HepG2 (cell line): ENCODE data around the gene ADGRF1. TPM values are rescaled to one million over a fixed set of nuclear protein-coding genes. Genes with fewer than 3 reads are reported as not detected.

Experiments used
- ATAC-seq: fragments of 200-7000 bp; cut with Tn5 transposase; 3 replicates; pipeline ENCODE4 v1.9.1; 2020; ENCODE audit warnings: mild to moderate bottlenecking, moderate library complexity
- BruUV-seq: library from RNA; stranded (reverse); fragments of 400-500 nt; replicated peaks from 2 replicates; lab custom pipeline; 2021; lab: Mats Ljungman, UMichigan
- CTCF ChIA-PET: fragments of 300-600 bp; formaldehyde crosslinking; extraction: SDS; loops from one replicate; lab custom pipeline; 2021; ENCODE audit warnings: low total read pairs, inconsistent platforms, low intra/inter-chr PET ratio; lab: Yijun Ruan, JAX
- POLR2A ChIA-PET: fragments of 350-600 bp; sonication (Branson Sonifier 250); formaldehyde crosslinking; loops from one replicate; lab custom pipeline; 2020; ENCODE audit warnings: antibody characterized with exemption, inconsistent platforms; lab: Yijun Ruan, JAX
- DNase-seq: peaks from one replicate; pipeline ENCODE4 v3.0.0-alpha.2; 2015; ENCODE audit warnings: low spot score
- FAIRE-seq: peaks from 3 replicates; lab custom pipeline; 2011; peaks lifted over from hg19 to GRCh38; lab: Jason Lieb, UNC
- H2AFZ ChIP-seq: one replicate; pipeline ENCODE4 v1.6.1; 2011; ENCODE audit warnings: low read length, inconsistent platforms
- H3K27ac ChIP-seq: fragments of 300-600 bp; 3 replicates; pipeline ENCODE4 v1.8.0; 2011; ENCODE audit warnings: mixed run types, mild to moderate bottlenecking, mixed read lengths, low read length, inconsistent platforms; ENCODE audit not compliant: insufficient read depth; ENCODE audit errors: extremely low read length
- H3K27me3 ChIP-seq, 2 experiments: fragments of 200-600 bp in 1 of 2; 2 replicates in 1 of 2; 3 replicates in 1 of 2; pipeline versions ENCODE4 v1.6.0 to v1.8.0; 2011; ENCODE audit warnings: low read length in 2 of 2, mild to moderate bottlenecking in 2 of 2, moderate library complexity in 2 of 2, inconsistent platforms in 1 of 2; ENCODE audit not compliant: insufficient read depth in 2 of 2, control insufficient read depth in 1 of 2
- H3K36me3 ChIP-seq, 2 experiments: fragments of 200-600 bp in 1 of 2; replicated peaks in 1 of 2; 2 replicates in 1 of 2; 3 replicates in 1 of 2; pipeline versions ENCODE4 v1.5.1 to v1.8.0; 2011; ENCODE audit warnings: low read length in 2 of 2, inconsistent platforms in 1 of 2; ENCODE audit not compliant: insufficient read depth in 2 of 2, control insufficient read depth in 1 of 2
- H3K4me1 ChIP-seq: 2 replicates; pipeline ENCODE4 v1.5.1; 2012; ENCODE audit warnings: low read length, inconsistent platforms; ENCODE audit not compliant: insufficient read depth
- H3K4me2 ChIP-seq: 2 replicates; pipeline ENCODE4 v1.6.0; 2011; ENCODE audit warnings: low read depth, low read length, inconsistent platforms
- H3K4me3 ChIP-seq, 3 experiments: fragments of 200-600 bp in 1 of 3; sonication (generic), shearing (Covaris generic) in 1 of 3; replicated peaks in 1 of 3; 2 replicates each; pipeline ENCODE4 v1.5.1; 2011 to 2016; ENCODE audit warnings: low read length in 3 of 3, inconsistent platforms in 2 of 3, low read depth in 2 of 3, mild to moderate bottlenecking in 2 of 3, control low read depth in 1 of 3, mixed read lengths in 1 of 3; ENCODE audit not compliant: insufficient read depth in 1 of 3
- H3K79me2 ChIP-seq: one replicate; pipeline ENCODE4 v1.6.1; 2011; ENCODE audit warnings: low read length, inconsistent platforms; ENCODE audit not compliant: insufficient read depth
- H3K9ac ChIP-seq: 2 replicates; pipeline ENCODE4 v1.6.0; 2011; ENCODE audit warnings: mild to moderate bottlenecking, low read depth, low read length, inconsistent platforms; ENCODE audit not compliant: insufficient read depth
- H3K9me3 ChIP-seq: 2 replicates; pipeline ENCODE4 v1.5.1; 2012; ENCODE audit warnings: mild to moderate bottlenecking, low read length
- H4K20me1 ChIP-seq: 2 replicates; pipeline ENCODE4 v1.6.0; 2011; ENCODE audit warnings: inconsistent platforms, mild to moderate bottlenecking, low read length, moderate library complexity; ENCODE audit not compliant: insufficient read depth
- BRCA1 ChIP-seq: sonication (generic); formaldehyde crosslinking; IDR thresholded peaks from 2 replicates; pipeline ENCODE4 v1.4.0; 2020; ENCODE audit warnings: missing genetic modification reagents
- HNRNPK ChIP-seq: fragments of 200-400 bp; formaldehyde crosslinking; IDR thresholded peaks from 2 replicates; pipeline ENCODE4 v1.6.1; 2018; ENCODE audit warnings: low read length, low read depth, moderate library complexity, mild to moderate bottlenecking; ENCODE audit not compliant: poor library complexity, severe bottlenecking
- IRF1 ChIP-seq: sonication (generic); formaldehyde crosslinking; IDR thresholded peaks from 2 replicates; pipeline ENCODE4 v1.4.0; 2020; ENCODE audit warnings: low read depth, mild to moderate bottlenecking, missing genetic modification reagents
- KMT2B ChIP-seq: IDR thresholded peaks from 2 replicates; pipeline ENCODE4 v1.6.1; 2016; ENCODE audit warnings: missing genetic modification reagents, missing compliant biosample characterization
- MEF2D ChIP-seq: sonication (generic); formaldehyde crosslinking; IDR thresholded peaks from 2 replicates; pipeline ENCODE4 v1.5.1; 2020; ENCODE audit warnings: mild to moderate bottlenecking, missing genetic modification reagents
- PCBP2 ChIP-seq: fragments of 200-400 bp; formaldehyde crosslinking; optimal IDR thresholded peaks from 2 replicates; pipeline ENCODE3; 2018; ENCODE audit warnings: low read length, low read depth; ENCODE audit not compliant: poor library complexity, severe bottlenecking
- PHF5A ChIP-seq: IDR thresholded peaks from one replicate; pipeline ENCODE4 v1.6.1; 2018; ENCODE audit warnings: low read depth, missing genetic modification reagents; ENCODE audit not compliant: unreplicated experiment
- ZFAT ChIP-seq: sonication (generic); formaldehyde crosslinking; conservative IDR thresholded peaks from 2 replicates; pipeline ENCODE4 v1.8.1; 2023; ENCODE audit warnings: missing genetic modification reagents, inconsistent platforms
- ZFP91 ChIP-seq: sonication (generic); formaldehyde crosslinking; IDR thresholded peaks from 2 replicates; pipeline ENCODE4 v1.9.0; 2022; ENCODE audit warnings: missing genetic modification reagents, mild to moderate bottlenecking, borderline replicate concordance
- ZNF280D ChIP-seq: sonication (generic); formaldehyde crosslinking; IDR thresholded peaks from 2 replicates; pipeline ENCODE4 v1.5.1; 2020; ENCODE audit warnings: mild to moderate bottlenecking, missing genetic modification reagents
- ZNF564 ChIP-seq: sonication (generic); formaldehyde crosslinking; IDR thresholded peaks from 2 replicates; pipeline ENCODE4 v1.8.1; 2023; ENCODE audit warnings: mild to moderate bottlenecking, missing genetic modification reagents
- ZNF589 ChIP-seq: sonication (generic); formaldehyde crosslinking; conservative IDR thresholded peaks from 2 replicates; pipeline ENCODE4 v1.8.0; 2022; ENCODE audit warnings: mild to moderate bottlenecking, moderate library complexity, missing genetic modification reagents
- whole genome bisulfite sequencing: methylation state at CpG from one replicate; pipeline ENCODE4 v1.1.6; 2017; ENCODE audit warnings: low lambda C conversion rate; 5-methylcytosine and 5-hydroxymethylcytosine counted together
- in situ Hi-C: cut with HindIII; loops from 2 replicates; pipeline ENCODE4 v1.10.0; 2017; ENCODE audit warnings: low pct_unique_long_range_greater_than_20kb; ENCODE audit not compliant: extremely low pct_ligation_motif_present
- intact Hi-C: fragments of 100-400 bp; cut with micrococcal nuclease; formaldehyde crosslinking; loops from one replicate; pipeline ENCODE4 v1.10.0; 2022; ENCODE audit not compliant: unreplicated experiment
- polyA plus RNA-seq, 8 experiments: library from polyadenylated mRNA; depleted of rRNA in 3 of 8; stranded (reverse) in 7 of 8; unstranded in 1 of 8; fragments of >200 nt; fragmentation: Illumina TruSeq in 4 of 8; extraction: Trizol in 4 of 8; gene quantifications; 2 replicates each; pipeline versions ENCODE4 v1.2.1 to v1.2.3, GENCODE V29; 2011 to 2016; ENCODE audit warnings: low read depth in 4 of 8, missing spikeins in 1 of 8, mixed read lengths in 1 of 8; ENCODE audit not compliant: insufficient read depth in 1 of 8
- total RNA-seq, 5 experiments: library from RNA; depleted of rRNA; stranded (reverse); fragments of >200 nt; fragmentation: Illumina TruSeq; extraction: Trizol; gene quantifications; 2 replicates each; pipeline ENCODE4 v1.2.3, GENCODE V29; 2016; ENCODE audit warnings: low read depth in 1 of 5
- TF ChIP-seq, protein P1 (sequence below): sonication (generic); formaldehyde crosslinking; IDR thresholded peaks from 2 replicates; pipeline ENCODE4 v1.4.0; 2020; ENCODE audit warnings: mild to moderate bottlenecking, missing genetic modification reagents
- TF ChIP-seq, protein P2 (sequence below): sonication (generic); formaldehyde crosslinking; IDR thresholded peaks from 2 replicates; pipeline ENCODE4 v1.5.0; 2020; ENCODE audit warnings: mild to moderate bottlenecking, low read depth, missing genetic modification reagents, borderline replicate concordance

Gene ADGRF1
- total and polyA plus RNA-seq, 2 of the 13 experiments (the other 11 are each of a cell fraction or from before 2014, with no cell fraction given), result not detected

DNA sequence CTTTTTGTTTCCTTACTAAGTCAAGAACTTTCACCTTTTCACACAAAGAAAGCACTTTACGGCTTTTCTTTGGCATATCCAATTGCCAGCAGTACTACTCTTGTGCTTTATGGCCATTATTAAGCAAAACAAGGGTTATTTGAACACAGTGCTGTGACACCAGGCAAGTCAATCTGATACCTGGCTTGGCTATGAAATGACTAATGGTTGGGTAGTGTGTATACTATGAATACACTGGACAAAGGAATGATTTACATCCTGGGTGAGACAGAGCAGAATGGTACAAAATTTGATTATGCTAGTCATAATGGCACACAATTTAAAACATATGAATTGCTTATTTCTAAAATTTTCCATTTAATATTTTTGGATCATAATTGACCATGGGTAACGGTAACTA lies 22.1 kb upstream of the ADGRF1 start (continued):
- TF ChIP-seq, protein P1, sequence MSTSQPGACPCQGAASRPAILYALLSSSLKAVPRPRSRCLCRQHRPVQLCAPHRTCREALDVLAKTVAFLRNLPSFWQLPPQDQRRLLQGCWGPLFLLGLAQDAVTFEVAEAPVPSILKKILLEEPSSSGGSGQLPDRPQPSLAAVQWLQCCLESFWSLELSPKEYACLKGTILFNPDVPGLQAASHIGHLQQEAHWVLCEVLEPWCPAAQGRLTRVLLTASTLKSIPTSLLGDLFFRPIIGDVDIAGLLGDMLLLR (CRISPR knock-in tag), result no peak
- TF ChIP-seq, protein P2, sequence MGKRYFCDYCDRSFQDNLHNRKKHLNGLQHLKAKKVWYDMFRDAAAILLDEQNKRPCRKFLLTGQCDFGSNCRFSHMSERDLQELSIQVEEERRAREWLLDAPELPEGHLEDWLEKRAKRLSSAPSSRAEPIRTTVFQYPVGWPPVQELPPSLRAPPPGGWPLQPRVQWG (CRISPR knock-in tag), result no peak
- TF ChIP-seq BRCA1 (CRISPR knock-in tag), result no peak
- no peak for TF ChIP-seq ZNF589 (CRISPR knock-in tag)
- TF ChIP-seq ZNF564 (CRISPR knock-in tag), result no peak
- TF ChIP-seq IRF1 (CRISPR knock-in tag), result no peak
- TF ChIP-seq, all 625 proteins: peak for 0

DNA sequence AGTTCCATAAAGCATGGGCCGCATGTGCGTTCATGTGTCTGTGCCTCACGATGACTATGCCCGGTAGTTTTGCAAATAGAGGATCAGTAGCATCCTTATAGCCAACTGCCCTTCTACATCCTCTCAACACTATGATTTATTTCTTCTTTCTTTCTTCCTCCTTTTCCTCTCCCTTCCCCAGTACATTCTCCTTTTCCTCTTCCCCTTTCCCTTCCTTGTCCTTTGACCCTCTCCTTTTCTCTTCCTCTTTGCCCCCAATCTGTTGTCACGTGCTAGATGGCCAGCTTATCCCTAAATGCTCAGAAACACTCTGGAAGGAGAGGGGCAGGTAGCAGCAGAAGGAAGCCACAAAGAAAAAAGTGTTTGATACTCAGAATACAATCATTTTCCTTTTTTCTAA lies 20.2 kb upstream of the ADGRF1 start:
- no peaks in the 10 kb centered on the region for H3K79me2 ChIP-seq
- BruUV-seq, result no TSS peak
- WGBS, result 78% methylated on average over 5 of the region's 5 CpGs
- no peak for FAIRE-seq
- no peaks in the 10 kb centered on the region for H3K9me3 ChIP-seq
- H3K27ac ChIP-seq, result peak overlapping the region; percentile 62
- in situ Hi-C loops (no loop called here), intact Hi-C loops (no loop called here)
- no peak for ATAC-seq
- H4K20me1 ChIP-seq, result no peaks in the 10 kb centered on the region
- POLR2A ChIA-PET, result interaction anchor here (1.0 to 3.2 kb wide), 6 partner anchors 10 to 415 kb away, joined by 3 to 48 read pairs (median 6); partner anchors contain the start of gene CD2AP
- no peak overlapping the region for H3K9ac ChIP-seq
- no peaks in the 10 kb centered on the region for H3K27me3 ChIP-seq
- no peak for DNase-seq
- H3K4me3 ChIP-seq, result no peak overlapping the region
- peaks cover 27% of the 10 kb centered on the region for H3K4me1 ChIP-seq
- peak overlapping the region; percentile 50 for H3K4me2 ChIP-seq
- CTCF ChIA-PET, result no interaction called here
- H2AFZ ChIP-seq, result peak overlapping the region; percentile 19
- H3K36me3 ChIP-seq, result no peaks in the 10 kb centered on the region
- TF ChIP-seq ZFAT (CRISPR knock-in tag), result no peak
- TF ChIP-seq HNRNPK, result peak; percentile 26
- no peak for TF ChIP-seq PHF5A (CRISPR knock-in tag)
- TF ChIP-seq ZFP91 (CRISPR knock-in tag), result 0 out of 2 replicates have a peak, but pooled peaks have one; percentile 6
- peak; percentile 83 for TF ChIP-seq PCBP2
- TF ChIP-seq MEF2D (CRISPR knock-in tag), result peak; percentile 3; the same call in 1 of the 2 replicates
- 0 out of 2 replicates have a peak, but pooled peaks have one; percentile 6 for TF ChIP-seq ZNF280D (CRISPR knock-in tag)
- peak; percentile 6; the same call in 1 of the 2 replicates for TF ChIP-seq KMT2B (CRISPR knock-in tag)
